Right lobe of liver (tissue), 4 donors: ENCODE data around the gene KCNJ11.
A peak's percentile ranks its signal among the peaks of the same experiment; 100 is the strongest.

Experiments
- POLR2A ChIP-seq: fragments of 450-650 bp; IDR thresholded peaks from one replicate; pipeline ENCODE4 v1.6.1; 2017; ENCODE audit warnings: antibody characterized with exemption, mild to moderate bottlenecking
- TF ChIP-seq, protein P1 (sequence below), 4 donors: fragments of 200-600 bp in 3 of 4; fragments of 450-650 bp in 1 of 4; IDR thresholded peaks; one replicate each; pipeline versions ENCODE4 v1.5.1 to v1.8.0; 2016 to 2022; ENCODE audit warnings: antibody characterized with exemption in 4 of 4, mild to moderate bottlenecking in 2 of 4
- donor health status: DM: no; HTN: no; CAD: no.
- donor health status: DM: no; HTN: no; CAD: no.
- donor health status: DM: no; HTN: yes; CAD: no.

- TF ChIP-seq, protein P1, sequence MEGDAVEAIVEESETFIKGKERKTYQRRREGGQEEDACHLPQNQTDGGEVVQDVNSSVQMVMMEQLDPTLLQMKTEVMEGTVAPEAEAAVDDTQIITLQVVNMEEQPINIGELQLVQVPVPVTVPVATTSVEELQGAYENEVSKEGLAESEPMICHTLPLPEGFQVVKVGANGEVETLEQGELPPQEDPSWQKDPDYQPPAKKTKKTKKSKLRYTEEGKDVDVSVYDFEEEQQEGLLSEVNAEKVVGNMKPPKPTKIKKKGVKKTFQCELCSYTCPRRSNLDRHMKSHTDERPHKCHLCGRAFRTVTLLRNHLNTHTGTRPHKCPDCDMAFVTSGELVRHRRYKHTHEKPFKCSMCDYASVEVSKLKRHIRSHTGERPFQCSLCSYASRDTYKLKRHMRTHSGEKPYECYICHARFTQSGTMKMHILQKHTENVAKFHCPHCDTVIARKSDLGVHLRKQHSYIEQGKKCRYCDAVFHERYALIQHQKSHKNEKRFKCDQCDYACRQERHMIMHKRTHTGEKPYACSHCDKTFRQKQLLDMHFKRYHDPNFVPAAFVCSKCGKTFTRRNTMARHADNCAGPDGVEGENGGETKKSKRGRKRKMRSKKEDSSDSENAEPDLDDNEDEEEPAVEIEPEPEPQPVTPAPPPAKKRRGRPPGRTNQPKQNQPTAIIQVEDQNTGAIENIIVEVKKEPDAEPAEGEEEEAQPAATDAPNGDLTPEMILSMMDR (IDR thresholded peaks at IDR 0.05) = peak in 1 of 4 donors; percentile 6
- peak; percentile 34 for TF ChIP-seq POLR2A
These were observed 35.3 kb downstream of the KCNJ11 start for GRCh38 chr11:17352950-17353820.
